Measurements from ENCODE around the gene VAMP1. TPM values are rescaled to one million over a fixed set of nuclear protein-coding genes. Genes with fewer than 3 reads are reported as not detected.

VAMP1 gene
- total and polyA plus RNA-seq, 12 donors, result 1.4 to 10.2 (median 3.0) TPM

- Histone ChIP-seq H3K4me3 (no peak overlapping the region), H3K9me3 (no peaks in the 10 kb centered on the region), H3K27ac (peak overlapping the region in 1 of 10 donors; percentile 73), H3K36me3 (no peaks in the 10 kb centered on the region), H3K4me1 (peaks cover 0 to 41% (median 19%) of the 10 kb centered on the region in 9 donors), H3K27me3 (no peaks in the 10 kb centered on the region)
- WGBS, 2 donors, result 80 to 84% methylated on average over 14 of the region's 14 CpGs
- intact Hi-C loops (cut with DNase I), result loop anchor here in 4 of 10 donors (5.0 to 10.0 kb wide), 2 partner anchors 35 to 108 kb away; partner anchors contain the start of gene GAPDH (in 2 of the 4)
- DNase-seq (no peak), ATAC-seq (no peak)
- TF ChIP-seq, protein P1, sequence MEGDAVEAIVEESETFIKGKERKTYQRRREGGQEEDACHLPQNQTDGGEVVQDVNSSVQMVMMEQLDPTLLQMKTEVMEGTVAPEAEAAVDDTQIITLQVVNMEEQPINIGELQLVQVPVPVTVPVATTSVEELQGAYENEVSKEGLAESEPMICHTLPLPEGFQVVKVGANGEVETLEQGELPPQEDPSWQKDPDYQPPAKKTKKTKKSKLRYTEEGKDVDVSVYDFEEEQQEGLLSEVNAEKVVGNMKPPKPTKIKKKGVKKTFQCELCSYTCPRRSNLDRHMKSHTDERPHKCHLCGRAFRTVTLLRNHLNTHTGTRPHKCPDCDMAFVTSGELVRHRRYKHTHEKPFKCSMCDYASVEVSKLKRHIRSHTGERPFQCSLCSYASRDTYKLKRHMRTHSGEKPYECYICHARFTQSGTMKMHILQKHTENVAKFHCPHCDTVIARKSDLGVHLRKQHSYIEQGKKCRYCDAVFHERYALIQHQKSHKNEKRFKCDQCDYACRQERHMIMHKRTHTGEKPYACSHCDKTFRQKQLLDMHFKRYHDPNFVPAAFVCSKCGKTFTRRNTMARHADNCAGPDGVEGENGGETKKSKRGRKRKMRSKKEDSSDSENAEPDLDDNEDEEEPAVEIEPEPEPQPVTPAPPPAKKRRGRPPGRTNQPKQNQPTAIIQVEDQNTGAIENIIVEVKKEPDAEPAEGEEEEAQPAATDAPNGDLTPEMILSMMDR (IDR thresholded peaks at IDR 0.05), result no peak
Measured at GRCh38 chr12:6426882-6427671, 43.4 kb downstream of the VAMP1 start.

- ATAC-seq, result no peak
Measured at GRCh38 chr12:6425590-6426531, 44.6 kb downstream of the VAMP1 start.

GRCh38 chr12:6424866-6425265 is 45.6 kb downstream of the VAMP1 start:
- 80 to 87% methylated on average over 8 of the region's 8 CpGs for WGBS, 2 donors
- peaks cover 0 to 23% (median 6%) of the 10 kb centered on the region in 9 donors for H3K4me1 ChIP-seq
- H3K4me3 ChIP-seq, result no peak overlapping the region
- no peaks in the 10 kb centered on the region for H3K9me3 ChIP-seq
- DNase-seq (no peak), ATAC-seq (no peak)
- intact Hi-C loops (cut with DNase I), result loop anchor here in 9 of 10 donors (2.0 to 10.0 kb wide), 8 partner anchors 37 to 132 kb away; partner anchors contain the start of genes GAPDH (in 3 of the 9) and IFFO1 (in 1 of the 9)
- TF ChIP-seq, protein P1 (IDR thresholded peaks at IDR 0.05), result no peak
- no peak overlapping the region for H3K27ac ChIP-seq
- H3K27me3 ChIP-seq, result no peaks in the 10 kb centered on the region
- no peaks in the 10 kb centered on the region for H3K36me3 ChIP-seq

More at GRCh38 chr12:6425590-6426531, 44.6 kb downstream of the VAMP1 start:
- peak overlapping the region in 1 of 10 donors; percentile 73 for H3K27ac ChIP-seq
- no peak overlapping the region for H3K4me3 ChIP-seq
- 84 to 88% methylated on average over 23 of the region's 23 CpGs for WGBS, 2 donors
- no peaks in the 10 kb centered on the region for H3K9me3 ChIP-seq
- no peaks in the 10 kb centered on the region for H3K36me3 ChIP-seq
- no peak for DNase-seq
- H3K27me3 ChIP-seq, result no peaks in the 10 kb centered on the region
- intact Hi-C loops (cut with DNase I), result loop anchor here in 4 of 10 donors (2.0 to 10.0 kb wide), 5 partner anchors 36 to 109 kb away; partner anchors contain the start of gene GAPDH (in 2 of the 4)
- peaks cover 0 to 32% (median 15%) of the 10 kb centered on the region in 9 donors for H3K4me1 ChIP-seq
- TF ChIP-seq, protein P1 (IDR thresholded peaks at IDR 0.05), result no peak

GRCh38 chr12:6424008-6424347 is 46.5 kb downstream of the VAMP1 start:
- Histone ChIP-seq H3K27me3 (no peaks in the 10 kb centered on the region), H3K36me3 (no peaks in the 10 kb centered on the region), H3K9me3 (no peaks in the 10 kb centered on the region), H3K4me1 (peaks cover 0 to 21% (median 6%) of the 10 kb centered on the region in 9 donors), H3K4me3 (no peak overlapping the region), H3K27ac (peak overlapping the region in 2 of 10 donors; percentile 26 to 36)
- DNase-seq (no peak), ATAC-seq (peak in 6 of 8 donors; percentile 19 to 60 (median 36))
- TF ChIP-seq, protein P1 (IDR thresholded peaks at IDR 0.05), result no peak
- intact Hi-C loops (cut with DNase I), result loop anchor here in 9 of 10 donors (2.0 to 10.0 kb wide), 8 partner anchors 38 to 133 kb away; partner anchors contain the start of genes GAPDH (in 3 of the 9) and IFFO1 (in 1 of the 9)
- 42 to 61% methylated on average over 6 of the region's 6 CpGs for WGBS, 2 donors

Measured in heart right ventricle (tissue), 16 donors.